HL-60 (cell line): ENCODE measurements around the gene OXCT1.

Experiments used
- DNase-seq, 2 experiments: peaks; one replicate each; pipeline ENCODE4 v3.0.0-alpha.2; 2010 to 2020; ENCODE audit warnings: low read depth in 1 of 2, low spot score in 1 of 2
- H3K27ac ChIP-seq: fragments of 250-450 bp; sonication (Bioruptor Pico); replicated peaks from 2 replicates; pipeline ENCODE4 v1.5.1; 2020; ENCODE audit warnings: mild to moderate bottlenecking, moderate library complexity
- H3K27me3 ChIP-seq: fragments of 250-450 bp; sonication (Bioruptor Pico); 2 replicates; pipeline ENCODE4 v1.5.1; 2021; ENCODE audit warnings: mild to moderate bottlenecking, moderate library complexity; ENCODE audit not compliant: insufficient read depth, poor library complexity, severe bottlenecking
- H3K4me3 ChIP-seq: replicated peaks from 2 replicates; pipeline ENCODE4 v1.5.1; 2011; ENCODE audit warnings: mild to moderate bottlenecking, control low read depth, low read length; ENCODE audit not compliant: insufficient read depth
- GABPA ChIP-seq: IDR thresholded peaks from 2 replicates; pipeline ENCODE4 v1.6.1; 2012; ENCODE audit warnings: low read depth
- POLR2AphosphoS5 ChIP-seq: IDR thresholded peaks from 2 replicates; pipeline ENCODE4 v1.6.1; 2012; ENCODE audit warnings: low read depth
- SPI1 ChIP-seq: IDR thresholded peaks from 2 replicates; pipeline ENCODE4 v1.6.1; 2012; ENCODE audit warnings: low read depth, mild to moderate bottlenecking, borderline replicate concordance
- TF ChIP-seq, protein P1 (sequence below): IDR thresholded peaks from one replicate; pipeline ENCODE4 v1.5.1; 2011; ENCODE audit warnings: low read length, control low read depth, inconsistent platforms; ENCODE audit not compliant: insufficient read depth
- TF ChIP-seq, protein P2 (sequence below): IDR thresholded peaks from 2 replicates; pipeline ENCODE4 v1.6.1; 2012; ENCODE audit warnings: low read depth; ENCODE audit not compliant: insufficient replicate concordance

Gene OXCT1

DNA sequence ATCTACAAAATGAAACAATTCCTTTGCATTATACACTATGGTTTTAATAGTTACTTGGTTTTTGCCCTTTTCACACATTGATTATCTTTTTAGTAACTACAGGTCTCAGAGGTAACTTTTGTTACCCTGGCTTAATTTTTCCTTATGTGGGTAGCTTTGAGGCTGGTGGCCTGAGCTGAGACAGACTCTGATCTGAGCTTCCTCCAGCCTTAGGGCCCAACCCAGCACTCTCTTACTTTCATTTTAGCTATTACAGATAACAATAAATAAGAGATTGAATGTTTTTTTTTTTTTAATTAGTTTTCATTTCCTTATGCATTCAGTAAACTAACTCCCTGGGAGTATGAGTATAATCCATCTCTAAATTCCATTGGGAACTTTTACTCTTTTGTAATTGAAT, 15.1 kb upstream of the OXCT1 start:
- DNase-seq: no peak
- TF ChIP-seq SPI1 (no peak), POLR2AphosphoS5 (no peak), GABPA (no peak)
- TF ChIP-seq, protein P1, sequence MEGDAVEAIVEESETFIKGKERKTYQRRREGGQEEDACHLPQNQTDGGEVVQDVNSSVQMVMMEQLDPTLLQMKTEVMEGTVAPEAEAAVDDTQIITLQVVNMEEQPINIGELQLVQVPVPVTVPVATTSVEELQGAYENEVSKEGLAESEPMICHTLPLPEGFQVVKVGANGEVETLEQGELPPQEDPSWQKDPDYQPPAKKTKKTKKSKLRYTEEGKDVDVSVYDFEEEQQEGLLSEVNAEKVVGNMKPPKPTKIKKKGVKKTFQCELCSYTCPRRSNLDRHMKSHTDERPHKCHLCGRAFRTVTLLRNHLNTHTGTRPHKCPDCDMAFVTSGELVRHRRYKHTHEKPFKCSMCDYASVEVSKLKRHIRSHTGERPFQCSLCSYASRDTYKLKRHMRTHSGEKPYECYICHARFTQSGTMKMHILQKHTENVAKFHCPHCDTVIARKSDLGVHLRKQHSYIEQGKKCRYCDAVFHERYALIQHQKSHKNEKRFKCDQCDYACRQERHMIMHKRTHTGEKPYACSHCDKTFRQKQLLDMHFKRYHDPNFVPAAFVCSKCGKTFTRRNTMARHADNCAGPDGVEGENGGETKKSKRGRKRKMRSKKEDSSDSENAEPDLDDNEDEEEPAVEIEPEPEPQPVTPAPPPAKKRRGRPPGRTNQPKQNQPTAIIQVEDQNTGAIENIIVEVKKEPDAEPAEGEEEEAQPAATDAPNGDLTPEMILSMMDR: no peak
- TF ChIP-seq, protein P2, sequence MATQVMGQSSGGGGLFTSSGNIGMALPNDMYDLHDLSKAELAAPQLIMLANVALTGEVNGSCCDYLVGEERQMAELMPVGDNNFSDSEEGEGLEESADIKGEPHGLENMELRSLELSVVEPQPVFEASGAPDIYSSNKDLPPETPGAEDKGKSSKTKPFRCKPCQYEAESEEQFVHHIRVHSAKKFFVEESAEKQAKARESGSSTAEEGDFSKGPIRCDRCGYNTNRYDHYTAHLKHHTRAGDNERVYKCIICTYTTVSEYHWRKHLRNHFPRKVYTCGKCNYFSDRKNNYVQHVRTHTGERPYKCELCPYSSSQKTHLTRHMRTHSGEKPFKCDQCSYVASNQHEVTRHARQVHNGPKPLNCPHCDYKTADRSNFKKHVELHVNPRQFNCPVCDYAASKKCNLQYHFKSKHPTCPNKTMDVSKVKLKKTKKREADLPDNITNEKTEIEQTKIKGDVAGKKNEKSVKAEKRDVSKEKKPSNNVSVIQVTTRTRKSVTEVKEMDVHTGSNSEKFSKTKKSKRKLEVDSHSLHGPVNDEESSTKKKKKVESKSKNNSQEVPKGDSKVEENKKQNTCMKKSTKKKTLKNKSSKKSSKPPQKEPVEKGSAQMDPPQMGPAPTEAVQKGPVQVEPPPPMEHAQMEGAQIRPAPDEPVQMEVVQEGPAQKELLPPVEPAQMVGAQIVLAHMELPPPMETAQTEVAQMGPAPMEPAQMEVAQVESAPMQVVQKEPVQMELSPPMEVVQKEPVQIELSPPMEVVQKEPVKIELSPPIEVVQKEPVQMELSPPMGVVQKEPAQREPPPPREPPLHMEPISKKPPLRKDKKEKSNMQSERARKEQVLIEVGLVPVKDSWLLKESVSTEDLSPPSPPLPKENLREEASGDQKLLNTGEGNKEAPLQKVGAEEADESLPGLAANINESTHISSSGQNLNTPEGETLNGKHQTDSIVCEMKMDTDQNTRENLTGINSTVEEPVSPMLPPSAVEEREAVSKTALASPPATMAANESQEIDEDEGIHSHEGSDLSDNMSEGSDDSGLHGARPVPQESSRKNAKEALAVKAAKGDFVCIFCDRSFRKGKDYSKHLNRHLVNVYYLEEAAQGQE: no peak
- Histone ChIP-seq H3K27me3 (no peaks in the 10 kb centered on the region), H3K4me3 (no peak overlapping the region), H3K27ac (no peak overlapping the region)

DNA sequence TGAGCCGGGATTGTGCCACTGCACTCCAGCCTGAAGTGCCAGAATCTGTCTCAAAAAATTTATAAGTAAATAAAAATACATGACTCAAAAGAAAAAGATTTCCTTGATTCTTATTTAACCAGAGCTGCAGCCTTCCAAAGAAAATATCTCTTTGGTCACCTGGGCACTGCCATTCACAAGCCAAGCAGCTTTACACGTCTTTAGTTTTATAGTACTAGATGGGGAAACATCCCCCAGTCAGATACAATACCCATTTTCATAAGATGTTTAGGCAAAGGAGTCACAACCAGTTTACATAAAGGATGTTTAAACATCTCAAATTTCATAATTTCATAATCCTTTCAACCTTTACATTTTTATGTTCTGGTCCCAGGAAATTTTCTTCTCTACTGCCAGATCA, 13.7 kb upstream of the OXCT1 start:
- Histone ChIP-seq H3K27ac (no peak overlapping the region), H3K27me3 (no peaks in the 10 kb centered on the region), H3K4me3 (no peak overlapping the region)
- DNase-seq: no peak
- no peak for TF ChIP-seq GABPA
- TF ChIP-seq SPI1: no peak
- TF ChIP-seq POLR2AphosphoS5: no peak
- TF ChIP-seq, protein P2: no peak
- TF ChIP-seq, protein P1: no peak

DNA sequence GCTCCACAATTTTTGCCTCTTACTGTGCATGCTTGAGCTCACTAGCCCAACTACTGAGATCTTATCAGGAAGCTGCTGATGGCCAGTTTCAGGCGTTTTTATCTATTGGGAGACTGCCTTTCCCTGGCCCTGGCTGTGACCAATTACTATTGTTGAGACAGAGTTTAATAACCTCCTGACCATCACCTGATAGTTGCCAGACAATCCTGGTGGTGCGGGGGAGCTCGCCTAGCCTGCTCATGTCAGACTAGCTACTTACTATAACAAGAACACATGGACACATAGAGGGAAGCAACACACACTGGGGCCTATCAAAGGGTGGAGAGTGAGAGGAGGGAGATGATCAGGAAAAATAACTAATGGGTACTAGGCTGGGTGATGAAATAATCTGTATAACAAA, 13.0 kb upstream of the OXCT1 start:
- Histone ChIP-seq H3K27ac (no peak overlapping the region), H3K27me3 (no peaks in the 10 kb centered on the region), H3K4me3 (no peak overlapping the region)
- no peak for TF ChIP-seq SPI1
- TF ChIP-seq POLR2AphosphoS5: no peak
- TF ChIP-seq, protein P1: no peak
- TF ChIP-seq, protein P2: no peak
- DNase-seq: no peak
